Measurements from ENCODE around the gene ABCA1.

Gene ABCA1

DNA sequence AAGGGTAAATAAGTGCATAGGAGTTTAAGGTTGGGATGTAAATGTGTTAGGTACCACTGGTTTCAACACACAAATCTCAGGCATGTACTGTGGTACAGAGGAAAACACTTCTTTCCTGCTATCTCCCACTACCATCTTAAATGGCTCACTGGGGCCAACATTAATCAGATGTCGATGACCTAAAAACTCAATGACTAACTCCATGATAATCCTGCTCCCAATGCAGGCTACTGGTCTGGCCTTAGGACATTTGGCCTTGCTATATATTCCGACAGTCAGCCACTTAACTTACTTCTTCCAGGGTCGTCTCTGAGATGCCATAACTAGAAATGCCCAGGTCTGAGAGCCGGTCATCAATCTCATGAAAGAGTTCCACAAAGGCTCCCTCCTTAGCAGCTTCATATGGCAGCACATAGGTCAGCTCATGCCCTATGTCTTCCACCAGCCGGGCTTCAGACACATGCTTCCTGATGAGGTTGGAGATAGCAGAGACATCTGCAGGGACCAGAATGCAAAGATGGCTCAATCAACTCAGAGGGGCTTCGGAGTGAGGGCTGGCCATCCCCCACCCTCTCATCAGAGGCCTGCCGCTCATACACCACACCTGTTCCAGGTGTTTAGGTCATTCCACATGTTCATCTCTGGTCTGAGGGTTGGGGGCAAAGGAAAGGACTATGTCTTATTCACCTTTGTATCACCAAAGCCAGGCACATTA is 111.9 kb downstream of the ABCA1 start:
- H3K36me3 ChIP-seq (ENCODE audit: control insufficient read depth, insufficient read depth, low read length) = peaks cover 20% of the 10 kb centered on the region
- H3K27me3 ChIP-seq (ENCODE audit: control insufficient read depth, insufficient read depth, low read length) = no peaks in the 10 kb centered on the region
- no peak overlapping the region for H3K4me3 ChIP-seq (ENCODE audit: low read length)
- H3K9ac ChIP-seq (ENCODE audit: low read length) = no peak overlapping the region
- H3K4me1 ChIP-seq (ENCODE audit: control insufficient read depth, insufficient read depth, low read length) = peaks cover 5% of the 10 kb centered on the region
- H3K9me3 ChIP-seq (ENCODE audit: control insufficient read depth, low read length) = no peaks in the 10 kb centered on the region

- Histone ChIP-seq H3K9ac (ENCODE audit: low read length) (no peak overlapping the region), H3K9me3 (ENCODE audit: control insufficient read depth, low read length) (no peaks in the 10 kb centered on the region), H3K27me3 (ENCODE audit: control insufficient read depth, insufficient read depth, low read length) (no peaks in the 10 kb centered on the region), H3K4me3 (ENCODE audit: low read length) (no peak overlapping the region), H3K36me3 (ENCODE audit: control insufficient read depth, insufficient read depth, low read length) (no peaks in the 10 kb centered on the region), H3K4me1 (ENCODE audit: control insufficient read depth, insufficient read depth, low read length) (peaks cover 13% of the 10 kb centered on the region)
These were observed 117.3 kb downstream of the ABCA1 start for GRCh38 chr9:104810421-104811339.

DNA sequence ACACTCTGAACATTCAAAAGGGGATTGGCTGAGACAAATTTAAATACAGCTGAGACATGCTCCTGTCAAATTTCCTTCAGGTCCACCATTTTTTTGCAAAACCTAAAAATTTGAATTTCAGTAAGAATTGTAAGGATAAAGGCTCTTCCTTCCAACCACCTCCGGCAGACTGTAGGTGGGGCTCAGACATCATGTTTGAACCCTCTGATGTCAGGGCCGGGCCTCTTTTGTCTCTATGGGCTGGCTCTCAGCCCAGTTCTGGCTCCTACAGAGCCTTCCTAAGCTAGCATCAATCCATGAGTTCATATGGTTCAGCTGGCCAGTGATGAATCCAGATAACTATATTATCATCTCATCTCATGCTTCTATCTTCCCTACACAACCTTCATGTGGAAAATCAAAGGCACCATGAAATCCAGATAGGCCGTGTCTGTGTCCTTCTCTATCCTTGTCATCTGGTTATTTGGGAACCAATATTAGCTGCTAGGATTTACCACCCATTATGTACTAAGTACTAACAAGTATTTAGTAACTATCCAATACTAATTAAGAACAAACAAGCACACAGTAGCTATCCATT is 119.8 kb downstream of the ABCA1 start:
- Histone ChIP-seq H3K9me3 (ENCODE audit: control insufficient read depth, low read length) (no peaks in the 10 kb centered on the region), H3K27me3 (ENCODE audit: control insufficient read depth, insufficient read depth, low read length) (no peaks in the 10 kb centered on the region), H3K4me1 (ENCODE audit: control insufficient read depth, insufficient read depth, low read length) (peaks cover 13% of the 10 kb centered on the region), H3K36me3 (ENCODE audit: control insufficient read depth, insufficient read depth, low read length) (peaks cover 5% of the 10 kb centered on the region), H3K4me3 (ENCODE audit: low read length) (no peak overlapping the region), H3K9ac (ENCODE audit: low read length) (no peak overlapping the region)

- H3K9ac ChIP-seq (ENCODE audit: low read length) = no peak overlapping the region
- H3K27me3 ChIP-seq (ENCODE audit: control insufficient read depth, insufficient read depth, low read length) = no peaks in the 10 kb centered on the region
- peaks cover 10% of the 10 kb centered on the region for H3K36me3 ChIP-seq (ENCODE audit: control insufficient read depth, insufficient read depth, low read length)
- H3K4me1 ChIP-seq (ENCODE audit: control insufficient read depth, insufficient read depth, low read length) = peaks cover 2% of the 10 kb centered on the region
- H3K4me3 ChIP-seq (ENCODE audit: low read length) = no peak overlapping the region
- no peaks in the 10 kb centered on the region for H3K9me3 ChIP-seq (ENCODE audit: control insufficient read depth, low read length)
These were observed 122.5 kb downstream of the ABCA1 start for GRCh38 chr9:104805441-104805840.

DNA sequence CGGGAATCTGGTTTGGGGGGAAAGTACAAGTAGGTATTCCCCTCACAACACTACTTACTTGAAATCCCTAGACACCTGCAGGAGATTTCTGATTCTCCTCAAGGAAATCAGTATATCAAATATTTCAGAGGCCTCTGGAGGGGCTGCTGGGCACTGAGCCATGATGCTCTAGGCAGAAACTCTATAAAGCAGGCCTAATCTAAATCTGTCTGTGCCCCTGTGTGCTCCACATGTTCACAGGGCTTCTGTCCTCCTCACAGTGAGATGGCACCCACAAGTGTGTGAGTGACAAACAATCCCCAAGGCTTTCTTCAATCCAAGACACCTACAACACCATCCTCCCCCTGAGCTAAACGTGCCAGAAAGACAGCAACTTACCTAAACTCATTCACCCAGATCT is 125.0 kb downstream of the ABCA1 start:
- Histone ChIP-seq H3K27me3 (ENCODE audit: control insufficient read depth, insufficient read depth, low read length) (no peaks in the 10 kb centered on the region), H3K4me1 (ENCODE audit: control insufficient read depth, insufficient read depth, low read length) (no peaks in the 10 kb centered on the region), H3K4me3 (ENCODE audit: low read length) (no peak overlapping the region), H3K36me3 (ENCODE audit: control insufficient read depth, insufficient read depth, low read length) (peaks cover 10% of the 10 kb centered on the region), H3K9me3 (ENCODE audit: control insufficient read depth, low read length) (no peaks in the 10 kb centered on the region), H3K9ac (ENCODE audit: low read length) (no peak overlapping the region)

- H3K9me3 ChIP-seq (ENCODE audit: control insufficient read depth, low read length) = no peaks in the 10 kb centered on the region
These were observed 125.8 kb downstream of the ABCA1 start for GRCh38 chr9:104802110-104802509.

DNA sequence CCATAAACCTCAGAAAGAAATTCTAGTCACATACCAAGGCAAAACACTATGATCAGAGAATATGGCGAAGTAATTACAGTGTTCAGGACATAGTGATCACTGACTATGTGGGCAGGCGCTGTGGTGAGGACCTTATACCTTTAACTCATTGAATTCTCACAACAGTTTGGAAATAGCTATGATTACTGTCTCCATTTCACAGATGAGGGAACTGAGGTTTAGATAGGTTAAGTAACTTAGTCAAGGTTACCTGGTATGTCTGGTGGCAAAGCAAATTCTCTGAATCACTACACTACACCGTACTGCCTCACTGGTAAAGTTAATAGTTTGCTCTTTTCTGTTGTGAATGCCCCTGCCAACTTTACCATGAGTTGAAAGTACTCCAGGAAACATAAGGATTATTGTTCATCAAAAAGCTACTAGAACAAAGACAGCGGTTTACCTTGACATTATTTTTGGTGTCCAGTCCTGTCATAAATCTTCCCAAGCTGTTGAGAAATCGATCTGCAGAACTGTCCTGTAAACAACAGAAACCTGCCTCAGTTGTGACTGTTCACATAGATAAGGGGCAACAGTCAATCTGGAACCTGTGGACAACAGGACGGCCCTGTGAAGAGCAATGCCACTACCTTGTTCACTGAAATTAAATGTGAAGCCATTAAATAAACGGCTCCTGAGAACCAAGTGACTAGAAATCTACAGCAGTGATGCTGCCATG is 127.7 kb downstream of the ABCA1 start:
- peaks cover 7% of the 10 kb centered on the region for H3K36me3 ChIP-seq (ENCODE audit: control insufficient read depth, insufficient read depth, low read length)

More at GRCh38 chr9:104802110-104802509, 125.8 kb downstream of the ABCA1 start:
- H3K9ac ChIP-seq (ENCODE audit: low read length) = no peak overlapping the region
- peaks cover 10% of the 10 kb centered on the region for H3K36me3 ChIP-seq (ENCODE audit: control insufficient read depth, insufficient read depth, low read length)
- no peak overlapping the region for H3K4me3 ChIP-seq (ENCODE audit: low read length)
- no peaks in the 10 kb centered on the region for H3K27me3 ChIP-seq (ENCODE audit: control insufficient read depth, insufficient read depth, low read length)
- no peaks in the 10 kb centered on the region for H3K4me1 ChIP-seq (ENCODE audit: control insufficient read depth, insufficient read depth, low read length)

GRCh38 chr9:104798209-104798995 is 129.6 kb downstream of the ABCA1 start:
- no peak overlapping the region for H3K4me3 ChIP-seq (ENCODE audit: low read length)
- H3K4me1 ChIP-seq (ENCODE audit: control insufficient read depth, insufficient read depth, low read length) = no peaks in the 10 kb centered on the region
- peaks cover 7% of the 10 kb centered on the region for H3K36me3 ChIP-seq (ENCODE audit: control insufficient read depth, insufficient read depth, low read length)
- H3K27me3 ChIP-seq (ENCODE audit: control insufficient read depth, insufficient read depth, low read length) = no peaks in the 10 kb centered on the region
- H3K9me3 ChIP-seq (ENCODE audit: control insufficient read depth, low read length) = no peaks in the 10 kb centered on the region
- H3K9ac ChIP-seq (ENCODE audit: low read length) = no peak overlapping the region

More for the DNA sequence above, 127.7 kb downstream of the ABCA1 start:
- no peaks in the 10 kb centered on the region for H3K4me1 ChIP-seq (ENCODE audit: control insufficient read depth, insufficient read depth, low read length)
- no peaks in the 10 kb centered on the region for H3K9me3 ChIP-seq (ENCODE audit: control insufficient read depth, low read length)
- H3K4me3 ChIP-seq (ENCODE audit: low read length) = no peak overlapping the region
- H3K27me3 ChIP-seq (ENCODE audit: control insufficient read depth, insufficient read depth, low read length) = no peaks in the 10 kb centered on the region
- no peak overlapping the region for H3K9ac ChIP-seq (ENCODE audit: low read length)

- Histone ChIP-seq H3K27me3 (ENCODE audit: control insufficient read depth, insufficient read depth, low read length) (no peaks in the 10 kb centered on the region), H3K4me1 (ENCODE audit: control insufficient read depth, insufficient read depth, low read length) (no peaks in the 10 kb centered on the region), H3K9me3 (ENCODE audit: control insufficient read depth, low read length) (no peaks in the 10 kb centered on the region), H3K4me3 (ENCODE audit: low read length) (no peak overlapping the region), H3K36me3 (ENCODE audit: control insufficient read depth, insufficient read depth, low read length) (peaks cover 4% of the 10 kb centered on the region), H3K9ac (ENCODE audit: low read length) (no peak overlapping the region)
These were observed 132.1 kb downstream of the ABCA1 start for GRCh38 chr9:104795857-104796256.

- H3K4me3 ChIP-seq (ENCODE audit: low read length) = no peak overlapping the region
- no peaks in the 10 kb centered on the region for H3K4me1 ChIP-seq (ENCODE audit: control insufficient read depth, insufficient read depth, low read length)
- no peaks in the 10 kb centered on the region for H3K9me3 ChIP-seq (ENCODE audit: control insufficient read depth, low read length)
- H3K9ac ChIP-seq (ENCODE audit: low read length) = no peak overlapping the region
- H3K27me3 ChIP-seq (ENCODE audit: control insufficient read depth, insufficient read depth, low read length) = no peaks in the 10 kb centered on the region
- no peaks in the 10 kb centered on the region for H3K36me3 ChIP-seq (ENCODE audit: control insufficient read depth, insufficient read depth, low read length)
These were observed 132.9 kb downstream of the ABCA1 start for GRCh38 chr9:104795082-104795481.

DNA sequence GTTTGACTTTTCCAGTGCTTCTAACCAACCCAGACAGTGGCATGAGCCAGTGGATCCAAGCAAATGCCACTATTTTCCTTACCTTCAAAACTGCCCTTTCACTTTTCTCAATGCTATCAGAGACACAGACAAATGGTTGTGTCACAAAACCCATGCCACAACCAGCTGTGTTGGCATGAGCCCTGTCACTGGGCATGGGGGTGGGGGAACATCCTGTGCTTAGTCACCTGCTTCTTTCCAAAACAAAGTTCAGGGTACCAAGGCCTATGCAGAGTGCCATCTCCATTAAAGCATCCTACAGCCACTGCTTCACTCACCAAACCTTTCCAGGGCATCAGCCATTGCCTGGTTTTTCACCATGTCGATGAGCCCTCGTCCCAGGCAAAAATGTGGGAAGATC is 133.9 kb downstream of the ABCA1 start:
- H3K9me3 ChIP-seq (ENCODE audit: control insufficient read depth, low read length) = no peaks in the 10 kb centered on the region
- H3K4me1 ChIP-seq (ENCODE audit: control insufficient read depth, insufficient read depth, low read length) = no peaks in the 10 kb centered on the region
- H3K36me3 ChIP-seq (ENCODE audit: control insufficient read depth, insufficient read depth, low read length) = no peaks in the 10 kb centered on the region
- no peaks in the 10 kb centered on the region for H3K27me3 ChIP-seq (ENCODE audit: control insufficient read depth, insufficient read depth, low read length)
- H3K4me3 ChIP-seq (ENCODE audit: low read length) = no peak overlapping the region
- H3K9ac ChIP-seq (ENCODE audit: low read length) = no peak overlapping the region

Measured in mucosa of stomach (tissue), 1 donor.